Measurements from ENCODE around the gene TMEM208. TPM values are rescaled to one million over a fixed set of nuclear protein-coding genes. Genes with fewer than 3 reads are reported as not detected.

The TMEM208 gene
- total and polyA plus RNA-seq, 4 donors: 22.3 to 140 (median 70.2) TPM

DNA sequence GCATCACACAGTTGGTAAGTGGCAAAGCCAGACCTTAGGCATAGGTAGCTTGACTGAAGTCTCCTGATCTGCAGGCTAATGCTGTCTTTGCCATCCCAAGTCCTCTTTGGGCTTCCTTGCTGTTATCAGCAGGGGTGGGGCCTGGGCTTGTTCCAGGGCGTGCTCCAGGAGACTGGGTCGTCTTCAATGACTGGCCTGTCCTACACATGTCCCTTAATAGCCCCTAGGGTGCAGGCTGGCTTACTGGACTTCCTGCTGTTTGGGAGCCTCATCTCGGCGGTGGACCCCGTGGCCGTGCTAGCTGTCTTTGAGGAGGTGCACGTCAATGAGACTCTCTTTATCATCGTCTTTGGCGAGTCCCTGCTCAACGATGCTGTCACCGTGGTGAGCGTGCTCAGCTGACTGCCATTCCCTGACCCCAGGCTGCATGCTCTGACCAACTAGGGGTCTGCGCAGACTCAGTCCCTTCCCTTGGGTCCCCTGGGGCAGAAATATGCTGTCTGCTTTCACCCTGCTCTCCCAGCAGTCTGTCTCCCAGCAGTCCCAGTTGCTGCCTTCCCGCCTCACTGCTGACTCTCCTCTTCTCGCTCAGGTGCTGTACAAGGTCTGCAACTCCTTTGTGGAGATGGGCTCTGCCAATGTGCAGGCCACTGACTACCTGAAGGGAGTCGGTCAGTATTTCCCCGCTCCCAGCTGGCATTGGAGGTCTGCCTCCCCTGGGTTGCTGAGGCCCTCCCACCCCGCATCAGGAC, 28.0 kb downstream of the TMEM208 start:
- Histone ChIP-seq H3K9me3 (ENCODE audit: control insufficient read depth in 4 of 4, low read length in 3 of 4) (no peaks in the 10 kb centered on the region), H3K4me1 (ENCODE audit: control insufficient read depth in 4 of 4, insufficient read depth in 4 of 4, low read length in 3 of 4) (no peaks in the 10 kb centered on the region), H3K4me3 (ENCODE audit: low read depth in 1 of 3, low read length in 3 of 3) (no peak overlapping the region), H3K27me3 (ENCODE audit: control insufficient read depth in 4 of 4, insufficient read depth in 4 of 4, low read length in 3 of 4) (peaks cover 0 to 3% (median under 1%) of the 10 kb centered on the region in 4 donors), H3K27ac (ENCODE audit: low read depth in 1 of 2, low read length in 2 of 2) (no peak overlapping the region), H3K36me3 (ENCODE audit: control insufficient read depth in 4 of 4, insufficient read depth in 3 of 4, low read depth in 1 of 4, low read length in 3 of 4) (no peaks in the 10 kb centered on the region), H3K9ac (ENCODE audit: low read depth in 1 of 2, low read length in 2 of 2) (no peak overlapping the region)
- DNase-seq (ENCODE audit: low spot score): no peak
- 87% methylated on average over 18 of the region's 18 CpGs for WGBS
- TF ChIP-seq, protein P1, sequence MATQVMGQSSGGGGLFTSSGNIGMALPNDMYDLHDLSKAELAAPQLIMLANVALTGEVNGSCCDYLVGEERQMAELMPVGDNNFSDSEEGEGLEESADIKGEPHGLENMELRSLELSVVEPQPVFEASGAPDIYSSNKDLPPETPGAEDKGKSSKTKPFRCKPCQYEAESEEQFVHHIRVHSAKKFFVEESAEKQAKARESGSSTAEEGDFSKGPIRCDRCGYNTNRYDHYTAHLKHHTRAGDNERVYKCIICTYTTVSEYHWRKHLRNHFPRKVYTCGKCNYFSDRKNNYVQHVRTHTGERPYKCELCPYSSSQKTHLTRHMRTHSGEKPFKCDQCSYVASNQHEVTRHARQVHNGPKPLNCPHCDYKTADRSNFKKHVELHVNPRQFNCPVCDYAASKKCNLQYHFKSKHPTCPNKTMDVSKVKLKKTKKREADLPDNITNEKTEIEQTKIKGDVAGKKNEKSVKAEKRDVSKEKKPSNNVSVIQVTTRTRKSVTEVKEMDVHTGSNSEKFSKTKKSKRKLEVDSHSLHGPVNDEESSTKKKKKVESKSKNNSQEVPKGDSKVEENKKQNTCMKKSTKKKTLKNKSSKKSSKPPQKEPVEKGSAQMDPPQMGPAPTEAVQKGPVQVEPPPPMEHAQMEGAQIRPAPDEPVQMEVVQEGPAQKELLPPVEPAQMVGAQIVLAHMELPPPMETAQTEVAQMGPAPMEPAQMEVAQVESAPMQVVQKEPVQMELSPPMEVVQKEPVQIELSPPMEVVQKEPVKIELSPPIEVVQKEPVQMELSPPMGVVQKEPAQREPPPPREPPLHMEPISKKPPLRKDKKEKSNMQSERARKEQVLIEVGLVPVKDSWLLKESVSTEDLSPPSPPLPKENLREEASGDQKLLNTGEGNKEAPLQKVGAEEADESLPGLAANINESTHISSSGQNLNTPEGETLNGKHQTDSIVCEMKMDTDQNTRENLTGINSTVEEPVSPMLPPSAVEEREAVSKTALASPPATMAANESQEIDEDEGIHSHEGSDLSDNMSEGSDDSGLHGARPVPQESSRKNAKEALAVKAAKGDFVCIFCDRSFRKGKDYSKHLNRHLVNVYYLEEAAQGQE (IDR thresholded peaks at IDR 0.05): no peak
- TF ChIP-seq SP1 (IDR thresholded peaks at IDR 0.05) (no peak), CTCF (IDR thresholded peaks at IDR 0.05; ENCODE audit: low read depth, low read length, missing input control) (no peak)

- Histone ChIP-seq H3K9ac (ENCODE audit: low read depth in 1 of 2, low read length in 2 of 2) (no peak overlapping the region), H3K4me1 (ENCODE audit: control insufficient read depth in 4 of 4, insufficient read depth in 4 of 4, low read length in 3 of 4) (no peaks in the 10 kb centered on the region), H3K27ac (ENCODE audit: low read depth in 1 of 2, low read length in 2 of 2) (no peak overlapping the region), H3K4me3 (ENCODE audit: low read depth in 1 of 3, low read length in 3 of 3) (no peak overlapping the region), H3K27me3 (ENCODE audit: control insufficient read depth in 4 of 4, insufficient read depth in 4 of 4, low read length in 3 of 4) (no peaks in the 10 kb centered on the region), H3K9me3 (ENCODE audit: control insufficient read depth in 4 of 4, low read length in 3 of 4) (no peaks in the 10 kb centered on the region), H3K36me3 (ENCODE audit: control insufficient read depth in 4 of 4, insufficient read depth in 3 of 4, low read depth in 1 of 4, low read length in 3 of 4) (no peaks in the 10 kb centered on the region)
- TF ChIP-seq NR2F2 (IDR thresholded peaks at IDR 0.05): no peak
- TF ChIP-seq EGR1 (IDR thresholded peaks at IDR 0.05; ENCODE audit: low read depth in 2 of 2): no peak
- TF ChIP-seq FOXA2 (IDR thresholded peaks at IDR 0.05): no peak
- no peak for TF ChIP-seq YY1 (IDR thresholded peaks at IDR 0.05)
- no peak for TF ChIP-seq HNF4A (conservative IDR thresholded peaks at IDR 0.05)
- WGBS: 88% methylated on average over 17 of the region's 17 CpGs
- no peak for DNase-seq (ENCODE audit: low spot score)
Measured at GRCh38 chr16:67255553-67256221, 28.8 kb downstream of the TMEM208 start.

DNA sequence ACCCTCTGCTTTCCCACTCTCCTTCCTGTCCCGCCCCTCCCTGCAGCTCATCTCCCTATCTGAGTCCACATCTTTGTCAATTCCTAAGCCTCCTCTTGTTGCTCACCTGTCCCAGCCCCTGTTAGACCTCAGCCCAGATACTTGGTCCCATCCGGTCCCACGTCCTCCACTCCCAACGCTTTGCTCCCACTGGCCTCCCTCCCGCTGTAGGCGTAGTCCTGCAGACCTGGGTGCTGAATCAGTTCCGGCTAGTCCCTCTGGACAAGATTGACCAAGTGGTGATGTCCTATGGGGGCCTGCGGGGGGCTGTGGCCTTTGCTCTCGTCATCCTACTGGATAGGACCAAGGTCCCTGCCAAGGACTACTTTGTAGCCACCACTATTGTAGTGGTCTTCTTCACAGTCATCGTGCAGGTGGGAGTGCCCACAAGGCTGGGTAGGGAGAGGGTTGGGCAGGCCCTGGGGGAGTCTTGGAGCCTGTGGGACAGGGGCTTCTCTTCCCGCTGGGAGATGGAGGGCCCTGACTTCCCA, 29.8 kb downstream of the TMEM208 start:
- no peaks in the 10 kb centered on the region for H3K36me3 ChIP-seq (ENCODE audit: control insufficient read depth in 4 of 4, insufficient read depth in 3 of 4, low read depth in 1 of 4, low read length in 3 of 4)
- no peak for DNase-seq (ENCODE audit: low spot score)
- WGBS: 96% methylated on average over 11 of the region's 11 CpGs
- no peak overlapping the region for H3K9ac ChIP-seq (ENCODE audit: low read depth in 1 of 2, low read length in 2 of 2)
- no peaks in the 10 kb centered on the region for H3K27me3 ChIP-seq (ENCODE audit: control insufficient read depth in 4 of 4, insufficient read depth in 4 of 4, low read length in 3 of 4)
- H3K27ac ChIP-seq (ENCODE audit: low read depth in 1 of 2, low read length in 2 of 2): no peak overlapping the region
- no peaks in the 10 kb centered on the region for H3K9me3 ChIP-seq (ENCODE audit: control insufficient read depth in 4 of 4, low read length in 3 of 4)
- H3K4me1 ChIP-seq (ENCODE audit: control insufficient read depth in 4 of 4, insufficient read depth in 4 of 4, low read length in 3 of 4): no peaks in the 10 kb centered on the region
- H3K4me3 ChIP-seq (ENCODE audit: low read depth in 1 of 3, low read length in 3 of 3): no peak overlapping the region
- TF ChIP-seq RXRA (IDR thresholded peaks at IDR 0.05): no peak
- TF ChIP-seq ZBTB33 (IDR thresholded peaks at IDR 0.05): no peak
- TF ChIP-seq FOXA2 (IDR thresholded peaks at IDR 0.05): no peak
- no peak for TF ChIP-seq RAD21 (IDR thresholded peaks at IDR 0.05)
- no peak for TF ChIP-seq JUND (IDR thresholded peaks at IDR 0.05)
- no peak for TF ChIP-seq SP1 (IDR thresholded peaks at IDR 0.05)
- no peak for TF ChIP-seq HNF4G (IDR thresholded peaks at IDR 0.05)
- TF ChIP-seq FOXA1 (IDR thresholded peaks at IDR 0.05): no peak
- TF ChIP-seq, protein P2, sequence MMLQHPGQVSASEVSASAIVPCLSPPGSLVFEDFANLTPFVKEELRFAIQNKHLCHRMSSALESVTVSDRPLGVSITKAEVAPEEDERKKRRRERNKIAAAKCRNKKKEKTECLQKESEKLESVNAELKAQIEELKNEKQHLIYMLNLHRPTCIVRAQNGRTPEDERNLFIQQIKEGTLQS (IDR thresholded peaks at IDR 0.05): no peak
- no peak for TF ChIP-seq HNF4A (conservative IDR thresholded peaks at IDR 0.05)
- TF ChIP-seq, protein P1 (IDR thresholded peaks at IDR 0.05): no peak
